Pancreas (tissue), 10 donors: ENCODE measurements around the gene IGFL4. TPM values are rescaled to one million over a fixed set of nuclear protein-coding genes. Genes with fewer than 3 reads are reported as not detected.

Source experiments
- ATAC-seq, 4 donors: fragments of 200-7000 bp; cut with Tn5 transposase; one replicate each; pipeline versions ENCODE4 v1.8.0 to v1.9.1; 2020; ENCODE audit warnings: mild to moderate bottlenecking in 4 of 4, moderate library complexity in 4 of 4
- DNase-seq, 6 donors: peaks; one replicate each; pipeline ENCODE4 v3.0.0-alpha.2; 2020
- FAIRE-seq: peaks from 2 replicates; lab custom pipeline; 2012; peaks lifted over from hg19 to GRCh38; lab: Jason Lieb, UNC
- H3K27ac ChIP-seq, 4 donors: fragments of 200-600 bp; sonication (generic); 1 replicate in 3 of 4; 2 replicates in 1 of 4; pipeline versions ENCODE4 v1.5.0 to v1.8.0; 2020
- H3K27me3 ChIP-seq, 4 donors: fragments of 200-600 bp; one replicate each; pipeline ENCODE4 v1.8.0; 2021
- H3K36me3 ChIP-seq, 3 donors: fragments of 200-600 bp; sonication (generic) in 1 of 3; one replicate each; pipeline versions ENCODE4 v1.5.0 to v1.8.0; 2020 to 2021
- H3K4me1 ChIP-seq, 3 donors: fragments of 200-600 bp; one replicate each; pipeline ENCODE4 v1.8.0; 2021
- H3K4me3 ChIP-seq, 4 donors: fragments of 200-600 bp; sonication (generic) in 2 of 4; one replicate each; pipeline versions ENCODE4 v1.5.0 to v1.8.0; 2020 to 2021
- H3K9me3 ChIP-seq, 4 donors: fragments of 200-600 bp; one replicate each; pipeline ENCODE4 v1.8.0; 2021
- CTCF ChIP-seq, 4 donors: fragments of 200-600 bp; sonication (generic) in 3 of 4; IDR thresholded peaks; one replicate each; pipeline versions ENCODE4 v1.5.0 to v1.8.0; 2021; ENCODE audit warnings: antibody characterized with exemption in 4 of 4
- WGBS, 2 donors: extraction: QIAGEN DNeasy Blood & Tissue Kit; methylation state at CpG; one replicate each; pipeline ENCODE4 v1.1.7; 2013; 5-methylcytosine and 5-hydroxymethylcytosine counted together
- intact Hi-C, 3 donors: fragments of 100-400 bp; cut with DNase I; formaldehyde crosslinking; loops; one replicate each; pipeline versions ENCODE4 v1.11.1 to v1.14.2; 2022
- polyA plus RNA-seq, 2 donors: library from polyadenylated mRNA; stranded (reverse); fragments of 200-250 nt; gene quantifications; one replicate each; pipeline ENCODE4 v1.2.3, GENCODE V29; 2013
- total RNA-seq, 6 donors: library from RNA; stranded (reverse); fragmentation: NEBNext Ultra II Directional in 4 of 6; extraction: Animal tissue kit (Norgen Biotek cat#: 25700) in 4 of 6; gene quantifications; one replicate each; pipeline versions ENCODE4 v1.2.1 to v1.2.4, GENCODE V29; 2021 to 2023
- donor health status: healthy with polysubstance abuse.
- donor health status: DM: no; HTN: no; CAD: no; lungs with moderate emphysema.
- donor health status: DM: no; HTN: no; CAD: no.
- donor health status: control.
- donor health status: control.
- donor health status: Bipolar disorder and iron deficiency.
- donor health status: DM: yes; HTN: yes; CAD: no.
- donor health status: DM: no; HTN: no; CAD: no.
- donor health status: DM: no; HTN: no; CAD: no.
- donor health status: DM: yes; HTN: yes; CAD: no.

The IGFL4 gene
- total and polyA plus RNA-seq, 8 donors: 0.04 to 0.28 (median 0.18) TPM; not detected in 4

GRCh38 chr19:46017095-46017429 is 23.7 kb downstream of the IGFL4 start:
- DNase-seq (peak in 1 of 6 donors; percentile 40), ATAC-seq (no peak), FAIRE-seq (no peak)
- intact Hi-C loops: loop anchor here in 2 of 3 donors (5.0 to 10.0 kb wide), 2 partner anchors 200 to 202 kb away; partner anchors contain the start of gene RSPH6A (in 2 of the 2)
- H3K4me3 ChIP-seq: peak overlapping the region in 1 of 4 donors; percentile 60
- H3K36me3 ChIP-seq: no peaks in the 10 kb centered on the region
- WGBS, 2 donors: 26 to 31% methylated on average over 7 of the region's 7 CpGs
- peaks cover 0 to 8% (median 3%) of the 10 kb centered on the region in 3 donors for H3K4me1 ChIP-seq
- H3K27ac ChIP-seq: no peak overlapping the region
- no peaks in the 10 kb centered on the region for H3K9me3 ChIP-seq
- peak in 1 of 4 donors; percentile 1 for TF ChIP-seq CTCF (IDR thresholded peaks at IDR 0.05)
- H3K27me3 ChIP-seq: no peaks in the 10 kb centered on the region

GRCh38 chr19:46016426-46017094 is 24.2 kb downstream of the IGFL4 start:
- H3K9me3 ChIP-seq: no peaks in the 10 kb centered on the region
- peak; percentile 78 to 89 (median 88) for TF ChIP-seq CTCF (IDR thresholded peaks at IDR 0.05)
- WGBS, 2 donors: 0 to 1% methylated on average over 47 to 48 of the region's 48 CpGs
- peaks cover 0 to 8% (median 3%) of the 10 kb centered on the region in 3 donors for H3K4me1 ChIP-seq
- intact Hi-C loops: loop anchor here in 2 of 3 donors (5.0 to 10.0 kb wide), 2 partner anchors 199 to 202 kb away; partner anchors contain the start of gene RSPH6A (in 2 of the 2)
- DNase-seq (peak; percentile 73 to 92 (median 88)), ATAC-seq (peak; percentile 69 to 88 (median 82)), FAIRE-seq (no peak)
- H3K27me3 ChIP-seq: no peaks in the 10 kb centered on the region
- H3K4me3 ChIP-seq: peak overlapping the region; percentile 38 to 60 (median 54)
- H3K27ac ChIP-seq: no peak overlapping the region
- H3K36me3 ChIP-seq: no peaks in the 10 kb centered on the region

GRCh38 chr19:46015687-46016425 is 24.9 kb downstream of the IGFL4 start:
- no peak overlapping the region for H3K27ac ChIP-seq
- 9 to 13% methylated on average over 27 to 63 of the region's 63 CpGs for WGBS, 2 donors

GRCh38 chr19:46014941-46015686 is 25.7 kb downstream of the IGFL4 start:
- H3K4me3 ChIP-seq: peak overlapping the region in 2 of 4 donors; percentile 29 to 60
- H3K27ac ChIP-seq: no peak overlapping the region
- no peaks in the 10 kb centered on the region for H3K27me3 ChIP-seq
- intact Hi-C loops: loop anchor here in 2 of 3 donors (5.0 to 10.0 kb wide), 2 partner anchors 198 to 200 kb away; partner anchors contain the start of gene RSPH6A (in 2 of the 2)
- WGBS, 2 donors: 7 to 8% methylated on average over 55 to 74 of the region's 74 CpGs
- FAIRE-seq (no peak), ATAC-seq (peak; percentile 81 to 89 (median 88)), DNase-seq (peak; percentile 74 to 94 (median 86))
- peaks cover 0 to 8% (median 3%) of the 10 kb centered on the region in 3 donors for H3K4me1 ChIP-seq
- no peaks in the 10 kb centered on the region for H3K36me3 ChIP-seq
- H3K9me3 ChIP-seq: no peaks in the 10 kb centered on the region
- TF ChIP-seq CTCF (IDR thresholded peaks at IDR 0.05): no peak

More at GRCh38 chr19:46015687-46016425, 24.9 kb downstream of the IGFL4 start:
- peak; percentile 26 to 33 (median 29) for ATAC-seq
- no peak for FAIRE-seq
- H3K27me3 ChIP-seq: no peaks in the 10 kb centered on the region
- no peaks in the 10 kb centered on the region for H3K9me3 ChIP-seq
- H3K4me1 ChIP-seq: peaks cover 0 to 8% (median 3%) of the 10 kb centered on the region in 3 donors
- H3K4me3 ChIP-seq: peak overlapping the region; percentile 38 to 60 (median 54)
- TF ChIP-seq CTCF (IDR thresholded peaks at IDR 0.05): no peak
- peak in 1 of 6 donors; percentile 76 for DNase-seq
- no peaks in the 10 kb centered on the region for H3K36me3 ChIP-seq
- intact Hi-C loops: loop anchor here in 2 of 3 donors (5.0 to 10.0 kb wide), 2 partner anchors 199 to 201 kb away; partner anchors contain the start of gene RSPH6A (in 2 of the 2)
